IMR-90 (cell line): ENCODE results near the gene C11orf58. TPM values are rescaled to one million over a fixed set of nuclear protein-coding genes. Genes with fewer than 3 reads are reported as not detected.

Experiments used
- ATAC-seq: fragments of 200-7000 bp; cut with Tn5 transposase; 2 replicates; pipeline ENCODE4 v1.9.1; 2020; ENCODE audit warnings: low read depth, mild to moderate bottlenecking, moderate library complexity
- BruUV-seq: library from RNA; stranded (reverse); fragments of 400-500 nt; replicated peaks from 2 replicates; lab custom pipeline; 2021; lab: Mats Ljungman, UMichigan
- CTCF ChIA-PET: fragments of 300-600 bp; formaldehyde crosslinking; extraction: SDS; loops from one replicate; lab custom pipeline; 2021; ENCODE audit warnings: antibody characterized with exemption; lab: Yijun Ruan, JAX
- POLR2A ChIA-PET: fragments of 300-600 bp; sonication (Branson Sonifier 250); formaldehyde crosslinking; loops from one replicate; lab custom pipeline; 2022; ENCODE audit warnings: antibody characterized with exemption; ENCODE audit not compliant: unreplicated experiment; lab: Charles Lee
- DNase-seq: peaks from one replicate; pipeline ENCODE4 v3.0.0; 2013
- H2AFZ ChIP-seq: replicated peaks from 2 replicates; pipeline ENCODE3; 2013; ENCODE audit warnings: low read length, mild to moderate bottlenecking; ENCODE audit not compliant: poor library complexity
- H2AK5ac ChIP-seq: 2 replicates; pipeline ENCODE4 v1.6.1; 2013; ENCODE audit warnings: low read depth, low read length, inconsistent platforms
- H2AK9ac ChIP-seq: replicated peaks from 2 replicates; pipeline ENCODE3; 2013; ENCODE audit warnings: mild to moderate bottlenecking, low read depth, low read length, moderate library complexity; ENCODE audit not compliant: poor library complexity
- H2BK120ac ChIP-seq: 2 replicates; pipeline ENCODE4 v1.6.1; 2013; ENCODE audit warnings: low read depth, low read length, inconsistent platforms
- H2BK15ac ChIP-seq: 3 replicates; pipeline ENCODE4 v1.6.1; 2013; ENCODE audit warnings: low read depth, low read length, inconsistent platforms
- H2BK20ac ChIP-seq: 2 replicates; pipeline ENCODE4 v1.6.1; 2013; ENCODE audit warnings: low read depth, mild to moderate bottlenecking, inconsistent platforms, low read length, moderate library complexity
- H2BK5ac ChIP-seq: 2 replicates; pipeline ENCODE4 v1.6.1; 2013; ENCODE audit warnings: mild to moderate bottlenecking, low read depth, low read length, inconsistent platforms; ENCODE audit not compliant: poor library complexity, severe bottlenecking
- H3K14ac ChIP-seq: replicated peaks from 2 replicates; pipeline ENCODE4 v1.6.1; 2013; ENCODE audit warnings: low read depth, low read length, inconsistent platforms
- H3K18ac ChIP-seq: 2 replicates; pipeline ENCODE4 v1.6.1; 2013; ENCODE audit warnings: low read depth, low read length, control low read depth
- H3K23ac ChIP-seq: 2 replicates; pipeline ENCODE4 v1.6.1; 2013; ENCODE audit warnings: low read depth, low read length, inconsistent platforms
- H3K27ac ChIP-seq: 2 replicates; pipeline ENCODE4 v1.5.1; 2013; ENCODE audit warnings: mild to moderate bottlenecking, control low read depth, low read length; ENCODE audit not compliant: insufficient read depth
- H3K27me3 ChIP-seq: 2 replicates; pipeline ENCODE4 v1.6.1; 2013; ENCODE audit warnings: low read length; ENCODE audit not compliant: control insufficient read depth, insufficient read depth
- H3K36me3 ChIP-seq: 2 replicates; pipeline ENCODE4 v1.6.1; 2013; ENCODE audit warnings: low read length, mixed read lengths; ENCODE audit not compliant: control insufficient read depth, insufficient read depth
- H3K4ac ChIP-seq: 2 replicates; pipeline ENCODE4 v1.6.1; 2013; ENCODE audit warnings: low read depth, low read length, inconsistent platforms
- H3K4me1 ChIP-seq: 2 replicates; pipeline ENCODE4 v1.6.1; 2013; ENCODE audit warnings: low read length, mixed read lengths; ENCODE audit not compliant: control insufficient read depth, insufficient read depth
- H3K4me2 ChIP-seq: 2 replicates; pipeline ENCODE4 v1.6.1; 2013; ENCODE audit warnings: low read depth, mild to moderate bottlenecking, control low read depth, low read length, moderate library complexity
- H3K4me3 ChIP-seq: 2 replicates; pipeline ENCODE4 v1.5.1; 2013; ENCODE audit warnings: low read depth, mild to moderate bottlenecking, control low read depth, low read length, moderate library complexity; ENCODE audit not compliant: insufficient read depth
- H3K56ac ChIP-seq: 2 replicates; pipeline ENCODE4 v1.6.1; 2013; ENCODE audit warnings: low read length, inconsistent platforms; ENCODE audit not compliant: insufficient read depth; ENCODE audit errors: extremely low read depth
- H3K79me1 ChIP-seq, 2 experiments: 2 replicates each; pipeline ENCODE4 v1.6.1; 2013; ENCODE audit warnings: low read length in 2 of 2, inconsistent platforms in 1 of 2, low read depth in 1 of 2
- H3K9ac ChIP-seq: 2 replicates; pipeline ENCODE4 v1.6.1; 2013; ENCODE audit warnings: low read depth, low read length, control low read depth
- H3K9me1 ChIP-seq: 2 replicates; pipeline ENCODE4 v1.6.1; 2013; ENCODE audit warnings: low read length, inconsistent platforms; ENCODE audit not compliant: insufficient read depth
- H3K9me3 ChIP-seq: 2 replicates; pipeline ENCODE4 v1.6.1; 2013; ENCODE audit warnings: low read length; ENCODE audit not compliant: control insufficient read depth, insufficient read depth
- H4K20me1 ChIP-seq: 2 replicates; pipeline ENCODE4 v1.6.1; 2013; ENCODE audit warnings: low read length, inconsistent platforms; ENCODE audit not compliant: insufficient read depth
- H4K5ac ChIP-seq: 2 replicates; pipeline ENCODE4 v1.6.1; 2013; ENCODE audit warnings: mild to moderate bottlenecking, low read depth, low read length, control low read depth
- H4K8ac ChIP-seq, 2 experiments: 2 replicates each; pipeline ENCODE4 v1.6.1; 2013; ENCODE audit warnings: low read depth in 2 of 2, low read length in 2 of 2, control low read depth in 1 of 2, inconsistent platforms in 1 of 2
- H4K91ac ChIP-seq: 2 replicates; pipeline ENCODE4 v1.6.1; 2013; ENCODE audit warnings: low read depth, low read length, inconsistent platforms; ENCODE audit not compliant: insufficient read depth
- BHLHE40 ChIP-seq: fragments of 150-350 bp; IDR thresholded peaks from 2 replicates; pipeline ENCODE4 v1.6.1; 2016; ENCODE audit warnings: mild to moderate bottlenecking, low read depth, low read length
- CEBPB ChIP-seq: IDR thresholded peaks from 2 replicates; pipeline ENCODE4 v1.6.1; 2012; ENCODE audit warnings: low read depth, low read length, improper control_type of control experiment
- CHD1 ChIP-seq: IDR thresholded peaks from 2 replicates; pipeline ENCODE4 v1.6.1; 2012; ENCODE audit warnings: low read depth, low read length, improper control_type of control experiment
- CTCF ChIP-seq: conservative IDR thresholded peaks from 2 replicates; pipeline ENCODE4 v1.5.1; 2012; ENCODE audit warnings: mild to moderate bottlenecking, low read depth, low read length, improper control_type of control experiment
- ELK1 ChIP-seq: fragments of 150-350 bp; IDR thresholded peaks from 2 replicates; pipeline ENCODE4 v1.6.1; 2016; ENCODE audit warnings: low read depth, mild to moderate bottlenecking, low read length, moderate library complexity, borderline replicate concordance
- FOS ChIP-seq: fragments of 150-350 bp; IDR thresholded peaks from 2 replicates; pipeline ENCODE4 v1.6.1; 2016; ENCODE audit warnings: low read depth, low read length
- MAFK ChIP-seq: IDR thresholded peaks from 2 replicates; pipeline ENCODE4 v1.6.1; 2012; ENCODE audit warnings: low read depth, low read length, improper control_type of control experiment
- MAZ ChIP-seq: IDR thresholded peaks from 2 replicates; pipeline ENCODE4 v1.6.1; 2012; ENCODE audit warnings: low read depth, mild to moderate bottlenecking, low read length, improper control_type of control experiment, moderate library complexity, borderline replicate concordance
- MXI1 ChIP-seq: IDR thresholded peaks from 2 replicates; pipeline ENCODE4 v1.6.1; 2012; ENCODE audit warnings: low read depth, mild to moderate bottlenecking, low read length, moderate library complexity, borderline replicate concordance
- NFE2L2 ChIP-seq: fragments of 150-350 bp; IDR thresholded peaks from 2 replicates; pipeline ENCODE4 v1.6.1; 2016; ENCODE audit warnings: low read depth, mild to moderate bottlenecking, low read length
- POLR2A ChIP-seq: IDR thresholded peaks from 2 replicates; pipeline ENCODE4 v1.6.1; 2012; ENCODE audit warnings: mild to moderate bottlenecking, low read depth, low read length
- RAD21 ChIP-seq: IDR thresholded peaks from 2 replicates; pipeline ENCODE4 v1.6.1; 2012; ENCODE audit warnings: low read length, improper control_type of control experiment
- RCOR1 ChIP-seq: IDR thresholded peaks from 2 replicates; pipeline ENCODE4 v1.6.1; 2012; ENCODE audit warnings: mild to moderate bottlenecking, low read length, improper control_type of control experiment; ENCODE audit not compliant: insufficient replicate concordance
- RFX5 ChIP-seq: IDR thresholded peaks from 2 replicates; pipeline ENCODE4 v1.8.0; 2012; ENCODE audit warnings: low read depth, mild to moderate bottlenecking, low read length, moderate library complexity
- SMC3 ChIP-seq: fragments of 150-350 bp; IDR thresholded peaks from 2 replicates; pipeline ENCODE4 v1.6.1; 2016; ENCODE audit warnings: low read depth, mild to moderate bottlenecking, antibody characterized with exemption, low read length, moderate library complexity
- USF2 ChIP-seq: fragments of 150-350 bp; IDR thresholded peaks from 2 replicates; pipeline ENCODE4 v1.6.1; 2017; ENCODE audit warnings: mild to moderate bottlenecking, antibody characterized with exemption, low read length, low read depth
- WGBS, 2 experiments: methylation state at CpG; one replicate each; pipeline versions ENCODE4 v1.1.5 to v1.1.7; 2013; ENCODE audit warnings: missing lambda C conversion rate in 2 of 2; ENCODE audit not compliant: insufficient read length in 1 of 2; ENCODE audit errors: extremely low coverage in 2 of 2; 5-methylcytosine and 5-hydroxymethylcytosine counted together
- dilution Hi-C: fragments of 300-500 bp; cut with HindIII; formaldehyde crosslinking; loops from one replicate; pipeline ENCODE4 v1.14.3; 2018; ENCODE audit warnings: low sequenced_read_pairs; ENCODE audit not compliant: unreplicated experiment
- in situ Hi-C: fragments of 300-500 bp; cut with MboI; formaldehyde crosslinking; loops from 3 replicates; pipeline ENCODE4 v1.14.3; 2019; ENCODE audit warnings: low sequenced_read_pairs, inconsistent platforms, mixed read lengths
- intact Hi-C: fragments of 100-400 bp; cut with micrococcal nuclease; formaldehyde crosslinking; loops from 2 replicates; pipeline ENCODE4 v1.10.0; 2022
- polyA plus RNA-seq, 3 experiments: library from polyadenylated mRNA; depleted of rRNA; stranded (reverse); fragments of >200 nt; gene quantifications; 2 replicates each; pipeline ENCODE4 v1.2.3, GENCODE V29; 2012; ENCODE audit warnings: low replicate concordance in 1 of 3
- total RNA-seq: library from RNA; depleted of rRNA; stranded (reverse); fragments of >200 nt; gene quantifications from 2 replicates; pipeline ENCODE4 v1.2.3, GENCODE V29; 2012

Gene C11orf58
- total and polyA plus RNA-seq, 2 of the 4 experiments (the other 2 are of a cell fraction) = 53.8 to 67.8 TPM

- Histone ChIP-seq H2AK9ac (no peak overlapping the region), H3K18ac (no peak overlapping the region), H2BK5ac (no peak overlapping the region), H3K14ac (no peak overlapping the region), H4K91ac (no peak overlapping the region), H3K27me3 (no peaks in the 10 kb centered on the region), H3K79me1 (peaks cover 24 to 33% of the 10 kb centered on the region in 2 experiments), H2BK20ac (no peak overlapping the region), H3K56ac (no peak overlapping the region), H4K8ac (no peak overlapping the region), H2BK120ac (no peak overlapping the region), H3K23ac (no peak overlapping the region), H3K4me1 (no peaks in the 10 kb centered on the region), H2AK5ac (no peak overlapping the region), H3K36me3 (peaks cover 57% of the 10 kb centered on the region), H3K27ac (no peak overlapping the region), H3K4ac (no peak overlapping the region), H3K9me3 (no peaks in the 10 kb centered on the region), H2AFZ (peak overlapping the region; percentile 0), H4K20me1 (peaks cover 4% of the 10 kb centered on the region; the same call in 1 of the 2 replicates), H2BK15ac (no peak overlapping the region), H3K4me2 (no peak overlapping the region), H3K9me1 (no peaks in the 10 kb centered on the region), H4K5ac (no peak overlapping the region), H3K4me3 (no peak overlapping the region), H3K9ac (no peak overlapping the region)
- DNase-seq = no peak
- no peak for ATAC-seq
- ChIA-PET POLR2A (no interaction called here), CTCF (no interaction called here)
- no peak for TF ChIP-seq FOS
- TF ChIP-seq MAFK = no peak
- no peak for TF ChIP-seq RCOR1
- no peak for TF ChIP-seq BHLHE40
- no peak for TF ChIP-seq CHD1
- no peak for TF ChIP-seq RAD21
- TF ChIP-seq ELK1 = no peak
- TF ChIP-seq NFE2L2 = no peak
- no peak for TF ChIP-seq MAZ
- no peak for TF ChIP-seq POLR2A
- TF ChIP-seq CEBPB = no peak
- no peak for TF ChIP-seq MXI1
- TF ChIP-seq SMC3 = no peak
- TF ChIP-seq CTCF = no peak
- TF ChIP-seq USF2 = no peak
- no peak for TF ChIP-seq RFX5
- dilution Hi-C loops = no loop called here
- in situ Hi-C loops = no loop called here
- BruUV-seq = no TSS peak
- WGBS, 2 experiments = 100% methylated on average over 1 of the region's 2 CpGs; no CpG with 5 or more reads in 1 of the 2 experiments
- intact Hi-C loops = no loop called here
These were observed 11.2 kb downstream of the C11orf58 start for GRCh38 chr11:16749666-16750065.
